Iris pigment epithelial cell (primary cell): ENCODE data around the gene MAN2C1.
A peak's percentile ranks its signal among the peaks of the same experiment; 100 is the strongest.

Experiments used
- DNase-seq: peaks from one replicate; pipeline ENCODE4 v3.0.0-alpha.2; 2011; ENCODE audit warnings: low read depth

Gene MAN2C1

DNA sequence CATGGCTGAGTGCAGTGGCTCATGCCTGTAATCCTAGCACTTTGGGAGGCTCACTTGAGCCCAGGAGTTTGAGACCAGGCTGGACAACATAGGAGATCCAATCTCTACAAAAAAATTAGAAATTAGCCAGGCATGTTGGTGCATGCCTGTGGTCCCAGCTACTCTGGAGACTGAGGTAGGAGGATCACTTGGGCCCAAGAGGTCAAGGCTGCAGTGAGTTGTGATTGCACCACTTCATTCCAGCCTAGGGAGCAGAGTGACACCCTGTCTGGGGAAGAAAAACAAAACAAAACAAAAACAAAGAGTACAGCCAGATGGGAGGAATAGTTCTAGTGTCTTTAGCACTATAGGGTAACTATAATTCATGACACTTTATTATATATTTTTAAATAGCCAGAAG, 58.7 kb downstream of the MAN2C1 start:
- DNase-seq: peak; percentile 66

- peak; percentile 16 for DNase-seq
Observed at GRCh38 chr15:75307778-75308390, 60.5 kb downstream of the MAN2C1 start.

GRCh38 chr15:75306188-75306587, 62.2 kb downstream of the MAN2C1 start:
- DNase-seq: no peak
